T-cell (primary cell): ENCODE measurements around the gene DAPK1. TPM values are rescaled to one million over a fixed set of nuclear protein-coding genes. Genes with fewer than 3 reads are reported as not detected.

Experiments used
- ATAC-seq, 4 experiments: fragments of 200-7000 bp in 3 of 4; fragments of 150-1000 bp in 1 of 4; cut with Tn5 transposase; replicated peaks in 1 of 4; 1 replicate in 3 of 4; 2 replicates in 1 of 4; pipeline ENCODE4 v1.10.0; 2021; ENCODE audit warnings: moderate library complexity in 3 of 4, mild to moderate bottlenecking in 2 of 4, moderate number of reproducible peaks in 1 of 4
- CTCF ChIA-PET, 2 donors: fragments of 300-600 bp; sonication (Branson Sonifier 250); formaldehyde crosslinking; loops; one replicate each; lab custom pipeline; 2022; ENCODE audit warnings: antibody characterized with exemption in 2 of 2; lab: Charles Lee
- POLR2A ChIA-PET, 2 donors: fragments of 300-600 bp; sonication (Branson Sonifier 250); formaldehyde crosslinking; loops; one replicate each; lab custom pipeline; 2022; ENCODE audit warnings: antibody characterized with exemption in 2 of 2; lab: Charles Lee
- DNase-seq, 35 experiments: peaks; one replicate each; pipeline versions ENCODE4 v3.0.0 to v3.0.0-alpha.2; 2013 to 2023
- H3K27ac ChIP-seq: one replicate; pipeline ENCODE4 v1.5.1; 2013; ENCODE audit warnings: low read length
- H3K27me3 ChIP-seq, 2 experiments: replicated peaks in 1 of 2; 1 replicate in 1 of 2; 2 replicates in 1 of 2; pipeline versions ENCODE4 v1.6.1 to v1.7.0; 2013; ENCODE audit warnings: low read length in 1 of 2, mixed read lengths in 1 of 2; ENCODE audit not compliant: control insufficient read depth in 2 of 2, insufficient read depth in 2 of 2; ENCODE audit errors: extremely low read depth in 1 of 2
- H3K36me3 ChIP-seq, 2 donors: 1 replicate in 1 of 2; 2 replicates in 1 of 2; pipeline versions ENCODE4 v1.6.1 to v1.7.0; 2013; ENCODE audit warnings: low read length in 1 of 2; ENCODE audit not compliant: control insufficient read depth in 2 of 2, insufficient read depth in 1 of 2; ENCODE audit errors: extremely low read depth in 1 of 2
- H3K4me1 ChIP-seq, 2 experiments: 1 replicate in 1 of 2; 2 replicates in 1 of 2; pipeline versions ENCODE4 v1.6.1 to v1.7.0; 2013; ENCODE audit warnings: low read length in 2 of 2, mixed read lengths in 1 of 2; ENCODE audit not compliant: insufficient read depth in 2 of 2, control insufficient read depth in 1 of 2; ENCODE audit errors: extremely low read depth in 1 of 2
- H3K4me3 ChIP-seq, 2 donors: 1 replicate in 1 of 2; 2 replicates in 1 of 2; pipeline versions ENCODE4 v1.5.1 to v1.7.0; 2013; ENCODE audit warnings: mild to moderate bottlenecking in 2 of 2, low read length in 1 of 2, moderate library complexity in 1 of 2; ENCODE audit not compliant: control insufficient read depth in 1 of 2; ENCODE audit errors: extremely low read depth in 1 of 2
- H3K9me3 ChIP-seq: 2 replicates; pipeline ENCODE4 v1.7.0; 2013
- H3K27ac Mint-ChIP-seq, 2 donors: one replicate each; pipeline ENCODE4 v1.8.0; 2020 to 2021; ENCODE audit warnings: mild to moderate bottlenecking in 2 of 2, mixed read lengths in 2 of 2
- H3K27me3 Mint-ChIP-seq, 2 donors: one replicate each; pipeline ENCODE4 v1.8.0; 2021 to 2022; ENCODE audit warnings: mixed read lengths in 2 of 2
- H3K36me3 Mint-ChIP-seq: one replicate; pipeline ENCODE4 v1.8.0; 2021; ENCODE audit warnings: mixed read lengths
- H3K4me1 Mint-ChIP-seq, 3 donors: one replicate each; pipeline ENCODE4 v1.8.0; 2020 to 2022; ENCODE audit warnings: mixed read lengths in 3 of 3, mild to moderate bottlenecking in 1 of 3
- H3K4me3 Mint-ChIP-seq, 3 donors: one replicate each; pipeline ENCODE4 v1.8.0; 2020 to 2022; ENCODE audit warnings: mild to moderate bottlenecking in 3 of 3, mixed read lengths in 3 of 3, moderate library complexity in 3 of 3
- H3K9me3 Mint-ChIP-seq, 3 donors: one replicate each; pipeline ENCODE4 v1.8.0; 2020 to 2022; ENCODE audit warnings: mixed read lengths in 3 of 3
- WGBS: methylation state at CpG from one replicate; pipeline ENCODE4 v1.1.5; 2013; ENCODE audit warnings: missing lambda C conversion rate; ENCODE audit not compliant: insufficient coverage; 5-methylcytosine and 5-hydroxymethylcytosine counted together
- total RNA-seq, 35 experiments: library from RNA in 6 of 35; stranded (reverse) in 6 of 35; fragments of 120-200 nt in 1 of 35; gene quantifications; one replicate each; pipeline versions ENCODE4 v1.2.1 to v1.2.4 and lab custom pipeline; 2013 to 2026

Gene DAPK1
- total RNA-seq, 5 donors from 2014 or later (not counting 1 experiment from before 2014, with no cell fraction given), result 1.7 to 4.2 (median 2.8) TPM

DNA sequence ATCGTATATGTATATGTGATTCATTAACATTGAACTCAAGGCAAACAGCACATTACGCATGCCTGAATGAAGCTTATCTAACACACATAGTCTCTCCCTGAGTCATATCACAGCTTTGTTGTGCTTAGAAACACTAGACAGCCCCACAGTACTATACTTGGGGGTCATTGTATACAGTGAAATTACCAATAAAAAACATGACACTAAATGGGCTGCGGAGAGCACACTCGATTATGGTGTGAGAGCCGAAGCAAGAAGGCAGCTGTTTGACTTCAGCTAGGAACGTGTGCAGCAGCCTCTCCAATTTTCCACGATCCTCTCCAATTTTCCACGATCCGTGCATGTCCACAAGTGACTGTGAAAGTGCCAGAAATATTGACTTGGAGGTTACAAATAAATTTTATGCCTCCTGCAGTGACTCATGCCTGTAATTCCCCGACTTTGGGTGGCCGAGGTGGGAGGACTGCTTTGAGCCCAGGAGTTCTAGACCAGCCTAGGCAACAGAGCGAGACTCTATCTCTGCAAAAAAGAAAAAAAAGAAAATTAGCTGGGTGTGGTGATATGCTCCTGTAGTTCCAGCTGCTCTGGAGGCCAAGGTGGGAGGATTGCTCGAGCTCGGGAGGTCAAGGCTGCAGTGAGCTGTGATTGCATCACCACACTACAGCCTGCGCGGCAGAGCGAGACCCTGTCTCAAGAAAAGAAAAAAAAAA, 102.4 kb downstream of the DAPK1 start:
- DNase-seq, result no peak

DNA sequence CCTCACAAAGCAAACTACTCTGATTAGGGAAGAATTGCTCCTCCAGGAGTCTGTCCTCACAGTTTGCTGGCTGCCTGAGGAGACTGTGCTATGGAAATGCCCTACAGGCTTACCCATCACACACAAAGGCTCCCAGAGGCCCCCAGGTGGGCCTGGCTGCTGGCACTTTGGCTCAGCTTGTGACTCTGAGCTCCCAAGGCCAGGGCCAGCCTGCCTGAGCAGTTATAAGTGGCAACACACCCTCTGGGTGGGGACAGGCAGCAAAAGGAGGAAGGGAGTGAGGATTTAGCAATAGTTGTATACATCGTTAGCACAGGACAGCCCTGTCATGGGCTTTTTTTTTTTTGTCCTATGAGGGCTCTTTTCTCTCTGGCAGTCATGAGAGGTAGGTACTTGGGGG, 103.5 kb downstream of the DAPK1 start:
- Mint-ChIP-seq H3K27ac (no peak overlapping the region), H3K27me3 (peaks cover 0 to 26% of the 10 kb centered on the region in 2 donors), H3K4me3 (no peak overlapping the region), H3K9me3 (no peaks in the 10 kb centered on the region), H3K36me3 (no peaks in the 10 kb centered on the region), H3K4me1 (peaks cover 4 to 12% (median 11%) of the 10 kb centered on the region in 3 donors)
- no peak overlapping the region for H3K27ac ChIP-seq
- no peaks in the 10 kb centered on the region for H3K9me3 ChIP-seq
- H3K4me1 ChIP-seq, result peaks cover 10 to 24% of the 10 kb centered on the region in 2 experiments
- H3K27me3 ChIP-seq, result peaks cover 0 to 16% of the 10 kb centered on the region in 2 experiments
- no peaks in the 10 kb centered on the region for H3K36me3 ChIP-seq
- H3K4me3 ChIP-seq, result no peak overlapping the region
- no CpG with 5 or more reads among the region's 1 CpG for WGBS
- ATAC-seq (no peak), DNase-seq (peak in 1 of 35 experiments; percentile 10)
- CTCF ChIA-PET, result no interaction called here
- POLR2A ChIA-PET, result no interaction called here

More for the DNA sequence above, 102.4 kb downstream of the DAPK1 start:
- no peak for ATAC-seq
- H3K4me3 Mint-ChIP-seq, result no peak overlapping the region
- ChIA-PET POLR2A (no interaction called here), CTCF (no interaction called here)
- H3K4me1 ChIP-seq, result peaks cover 3 to 20% of the 10 kb centered on the region in 2 experiments
- peaks cover 0 to 5% (median 4%) of the 10 kb centered on the region in 3 donors for H3K4me1 Mint-ChIP-seq
- H3K27ac Mint-ChIP-seq, result no peak overlapping the region
- no peaks in the 10 kb centered on the region for H3K36me3 ChIP-seq
- H3K9me3 ChIP-seq, result no peaks in the 10 kb centered on the region
- no peaks in the 10 kb centered on the region for H3K9me3 Mint-ChIP-seq
- H3K36me3 Mint-ChIP-seq, result no peaks in the 10 kb centered on the region
- no peak overlapping the region for H3K27ac ChIP-seq
- 87% methylated on average over 12 of the region's 17 CpGs for WGBS
- H3K27me3 ChIP-seq, result peaks cover 0 to 8% of the 10 kb centered on the region in 2 experiments
- peaks cover 0 to 19% of the 10 kb centered on the region in 2 donors for H3K27me3 Mint-ChIP-seq
- no peak overlapping the region for H3K4me3 ChIP-seq

DNA sequence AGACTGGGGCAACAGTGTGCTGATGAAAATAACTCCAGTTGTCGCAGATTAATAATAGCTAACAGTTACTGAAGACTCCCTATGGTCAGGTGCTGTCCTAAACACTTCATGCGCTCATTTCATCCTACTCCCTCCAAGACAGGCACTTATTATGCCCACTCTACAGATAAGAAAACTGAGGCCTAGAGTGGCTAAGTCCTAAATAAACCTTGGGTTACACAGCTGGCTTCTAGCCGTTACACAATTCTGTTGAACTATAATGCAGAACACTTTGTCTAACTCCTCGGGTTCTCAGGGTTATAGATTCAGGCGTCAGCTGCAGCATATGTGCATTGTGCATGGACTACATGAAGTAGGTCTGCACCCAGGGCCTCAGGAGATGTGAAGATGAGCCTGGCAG, 103.9 kb downstream of the DAPK1 start:
- Histone ChIP-seq H3K9me3 (no peaks in the 10 kb centered on the region), H3K4me1 (peaks cover 10 to 22% of the 10 kb centered on the region in 2 experiments), H3K27me3 (peaks cover 0 to 14% of the 10 kb centered on the region in 2 experiments), H3K36me3 (no peaks in the 10 kb centered on the region), H3K27ac (no peak overlapping the region), H3K4me3 (no peak overlapping the region)
- WGBS, result 74% methylated on average over 4 of the region's 5 CpGs
- Mint-ChIP-seq H3K4me3 (no peak overlapping the region), H3K36me3 (no peaks in the 10 kb centered on the region), H3K4me1 (peaks cover 4 to 12% (median 11%) of the 10 kb centered on the region in 3 donors), H3K9me3 (no peaks in the 10 kb centered on the region), H3K27ac (no peak overlapping the region), H3K27me3 (peaks cover 1 to 26% of the 10 kb centered on the region in 2 donors)
- ATAC-seq, result no peak
- no peak for DNase-seq
- ChIA-PET POLR2A (no interaction called here), CTCF (no interaction called here)

DNA sequence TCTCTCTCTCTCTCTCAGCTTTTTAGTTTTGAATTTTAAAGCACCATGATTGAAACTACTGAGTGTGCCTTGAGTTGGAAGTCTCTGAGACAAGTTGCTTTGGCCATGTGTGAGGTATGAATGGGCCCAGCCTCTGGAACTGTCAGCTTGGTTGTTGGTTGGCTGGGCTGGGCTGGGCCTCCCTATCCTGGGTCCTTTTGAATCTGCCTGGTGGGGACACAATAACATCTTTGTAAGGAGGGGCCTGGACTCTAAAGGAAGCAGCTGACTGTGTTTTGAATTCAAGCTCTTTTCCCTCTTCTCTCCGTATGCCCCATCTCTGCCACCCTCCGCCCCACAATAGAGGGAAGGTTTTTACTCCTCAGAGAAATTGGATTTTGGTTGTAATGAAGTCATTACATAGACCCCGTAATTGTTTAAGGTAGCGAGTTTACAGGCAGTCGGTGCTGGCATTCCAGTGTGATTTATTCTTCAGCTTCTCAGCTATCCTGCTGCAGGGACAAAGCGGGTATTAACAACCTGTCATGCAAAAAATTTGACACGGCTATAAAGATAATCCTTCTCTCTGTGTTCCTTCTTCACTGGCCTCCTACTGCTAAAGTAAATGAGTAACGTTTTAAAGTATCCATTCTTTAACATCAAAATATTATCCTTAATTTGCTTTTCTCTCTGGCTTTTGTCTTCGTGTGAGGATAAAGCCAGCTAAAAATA, 105.4 kb downstream of the DAPK1 start:
- Mint-ChIP-seq H3K4me1 (peaks cover 4 to 12% (median 11%) of the 10 kb centered on the region in 3 donors), H3K4me3 (no peak overlapping the region), H3K36me3 (no peaks in the 10 kb centered on the region), H3K27ac (no peak overlapping the region), H3K27me3 (peaks cover 4 to 26% of the 10 kb centered on the region in 2 donors), H3K9me3 (peaks cover 0 to 3% (median 2%) of the 10 kb centered on the region in 3 donors)
- CTCF ChIA-PET, result no interaction called here
- Histone ChIP-seq H3K9me3 (no peaks in the 10 kb centered on the region), H3K27ac (no peak overlapping the region), H3K4me3 (no peak overlapping the region), H3K36me3 (no peaks in the 10 kb centered on the region), H3K27me3 (peaks cover 0 to 14% of the 10 kb centered on the region in 2 experiments), H3K4me1 (peaks cover 10 to 22% of the 10 kb centered on the region in 2 experiments)
- WGBS, result 73% methylated on average over 4 of the region's 9 CpGs
- no peak for ATAC-seq
- DNase-seq, result no peak
- POLR2A ChIA-PET, result no interaction called here

DNA sequence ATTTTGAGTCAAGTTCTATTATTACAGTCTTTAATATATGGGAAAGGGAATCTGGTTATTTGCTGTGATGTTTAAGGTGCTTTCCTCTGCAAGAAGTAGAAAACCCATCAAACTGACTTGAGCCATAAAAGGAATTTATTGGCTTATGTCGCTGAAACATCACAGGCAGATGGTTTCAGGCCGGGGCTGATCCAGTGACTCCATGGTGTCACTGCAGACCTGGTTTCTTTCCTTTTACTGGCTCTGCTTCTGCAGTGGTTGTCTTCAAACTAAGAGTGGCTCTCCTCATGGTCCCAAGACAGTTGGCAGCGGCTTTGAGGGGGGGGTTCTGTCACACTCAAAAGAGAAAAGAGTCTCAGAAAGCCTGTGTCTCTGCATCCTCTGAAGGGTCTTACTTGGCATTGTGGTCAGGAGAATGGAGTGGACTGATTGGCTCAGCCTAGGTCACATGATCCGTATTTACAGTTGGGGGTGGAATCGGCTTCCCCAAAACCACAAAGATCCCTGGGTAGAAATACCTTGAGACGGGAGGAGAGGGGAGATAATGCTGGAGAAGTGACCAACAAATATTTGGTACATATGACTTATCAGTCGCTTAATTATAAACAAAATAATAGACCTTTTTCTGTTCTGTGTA, 106.3 kb downstream of the DAPK1 start:
- Mint-ChIP-seq H3K27ac (peak overlapping the region in 1 of 2 donors; percentile 17), H3K9me3 (peaks cover 0 to 3% (median 2%) of the 10 kb centered on the region in 3 donors), H3K4me1 (peaks cover 4 to 12% (median 11%) of the 10 kb centered on the region in 3 donors), H3K36me3 (no peaks in the 10 kb centered on the region), H3K27me3 (peaks cover 4 to 26% of the 10 kb centered on the region in 2 donors), H3K4me3 (no peak overlapping the region)
- no peak for DNase-seq
- peaks cover 0 to 14% of the 10 kb centered on the region in 2 experiments for H3K27me3 ChIP-seq
- ChIA-PET CTCF (no interaction called here), POLR2A (no interaction called here)
- ATAC-seq, result no peak
- H3K9me3 ChIP-seq, result no peaks in the 10 kb centered on the region
- no peaks in the 10 kb centered on the region for H3K36me3 ChIP-seq
- WGBS, result 47% methylated on average over 3 of the region's 7 CpGs
- H3K27ac ChIP-seq, result no peak overlapping the region
- no peak overlapping the region for H3K4me3 ChIP-seq
- peaks cover 10 to 22% of the 10 kb centered on the region in 2 experiments for H3K4me1 ChIP-seq

DNA sequence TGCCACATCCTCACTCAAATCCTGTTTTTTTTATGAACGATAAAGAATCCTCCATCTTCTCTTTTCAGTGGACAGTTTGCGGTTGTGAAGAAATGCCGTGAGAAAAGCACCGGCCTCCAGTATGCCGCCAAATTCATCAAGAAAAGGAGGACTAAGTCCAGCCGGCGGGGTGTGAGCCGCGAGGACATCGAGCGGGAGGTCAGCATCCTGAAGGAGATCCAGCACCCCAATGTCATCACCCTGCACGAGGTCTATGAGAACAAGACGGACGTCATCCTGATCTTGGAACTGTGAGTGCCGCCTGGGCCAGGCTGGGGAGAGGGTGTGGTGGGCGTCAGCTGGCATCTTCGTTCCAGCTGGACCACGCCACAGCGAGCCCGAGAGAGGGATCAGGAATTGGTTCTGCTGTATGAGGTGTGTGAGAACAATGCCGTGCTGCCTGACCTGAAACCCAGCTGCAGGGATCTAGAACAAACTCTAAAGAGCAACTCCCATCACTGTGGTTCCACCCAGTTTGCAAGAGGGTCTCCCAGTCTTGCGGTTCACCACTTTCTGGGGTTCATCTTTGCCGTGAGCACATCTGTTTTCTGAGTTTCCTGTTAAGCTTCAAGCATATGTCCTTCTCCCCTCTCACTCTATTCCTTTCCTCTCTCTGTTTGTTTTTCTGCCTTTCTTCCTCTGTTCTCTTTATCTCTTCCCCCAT, 107.4 kb downstream of the DAPK1 start:
- Mint-ChIP-seq H3K27ac (no peak overlapping the region), H3K9me3 (peaks cover 0 to 3% (median 2%) of the 10 kb centered on the region in 3 donors), H3K4me3 (peak overlapping the region in 1 of 3 donors; percentile 15), H3K36me3 (no peaks in the 10 kb centered on the region), H3K4me1 (peaks cover 4 to 12% (median 11%) of the 10 kb centered on the region in 3 donors), H3K27me3 (peaks cover 7 to 26% of the 10 kb centered on the region in 2 donors)
- ATAC-seq (peak in 1 of 4 experiments; percentile 34), DNase-seq (peak in 1 of 35 experiments; percentile 10)
- Histone ChIP-seq H3K27me3 (peaks cover 0 to 14% of the 10 kb centered on the region in 2 experiments), H3K4me1 (peaks cover 10 to 24% of the 10 kb centered on the region in 2 experiments), H3K4me3 (peak overlapping the region in 1 of 2 donors; percentile 44), H3K9me3 (no peaks in the 10 kb centered on the region), H3K36me3 (no peaks in the 10 kb centered on the region), H3K27ac (no peak overlapping the region)
- CTCF ChIA-PET, result no interaction called here
- POLR2A ChIA-PET, result no interaction called here
- 74% methylated on average over 18 of the region's 23 CpGs for WGBS
